Astrocyte (in vitro differentiated cells and primary cell): Measurements from ENCODE around the gene REXO1. TPM values are rescaled to one million over a fixed set of nuclear protein-coding genes. Genes with fewer than 3 reads are reported as not detected.

Source experiments
- DNase-seq: peaks from one replicate; pipeline ENCODE4 v3.0.0-alpha.2; 2010; ENCODE audit warnings: low read depth
- FAIRE-seq: peaks from 2 replicates; lab custom pipeline; 2011; peaks lifted over from hg19 to GRCh38; lab: Jason Lieb, UNC
- H2AFZ ChIP-seq: 2 replicates; pipeline ENCODE4 v1.6.0; 2012; ENCODE audit warnings: low read depth, low read length, inconsistent platforms
- H3K27ac ChIP-seq: 2 replicates; pipeline ENCODE4 v1.5.1; 2011; ENCODE audit warnings: low read depth, low read length, inconsistent platforms
- H3K27me3 ChIP-seq: 2 replicates; pipeline ENCODE4 v1.6.0; 2011; ENCODE audit warnings: low read length, inconsistent platforms; ENCODE audit not compliant: insufficient read depth
- H3K36me3 ChIP-seq: 2 replicates; pipeline ENCODE4 v1.5.1; 2011; ENCODE audit warnings: low read length, inconsistent platforms; ENCODE audit not compliant: insufficient read depth
- H3K4me1 ChIP-seq: 2 replicates; pipeline ENCODE4 v1.5.1; 2011; ENCODE audit warnings: low read length, inconsistent platforms; ENCODE audit not compliant: insufficient read depth
- H3K4me2 ChIP-seq: 2 replicates; pipeline ENCODE4 v1.6.0; 2012; ENCODE audit warnings: low read length, inconsistent platforms
- H3K4me3 ChIP-seq: 2 replicates; pipeline ENCODE4 v1.5.1; 2011; ENCODE audit warnings: low read depth, mild to moderate bottlenecking, low read length, inconsistent platforms; ENCODE audit not compliant: insufficient read depth
- H3K79me2 ChIP-seq: 2 replicates; pipeline ENCODE4 v1.6.0; 2012; ENCODE audit warnings: mild to moderate bottlenecking, low read length, inconsistent platforms; ENCODE audit not compliant: insufficient read depth
- H3K9ac ChIP-seq: 2 replicates; pipeline ENCODE4 v1.6.0; 2012; ENCODE audit warnings: mild to moderate bottlenecking, low read length, inconsistent platforms
- H3K9me3 ChIP-seq: 2 replicates; pipeline ENCODE4 v1.5.1; 2012; ENCODE audit warnings: low read depth, mild to moderate bottlenecking, low read length, inconsistent platforms; ENCODE audit not compliant: insufficient read depth
- H4K20me1 ChIP-seq: 2 replicates; pipeline ENCODE4 v1.6.0; 2012; ENCODE audit warnings: low read length, inconsistent platforms; ENCODE audit not compliant: insufficient read depth
- H3K27ac Mint-ChIP-seq: one replicate; pipeline ENCODE4 v1.8.0; 2021; ENCODE audit warnings: mild to moderate bottlenecking, mixed read lengths; ENCODE audit not compliant: unreplicated experiment
- H3K27me3 Mint-ChIP-seq: one replicate; pipeline ENCODE4 v1.8.0; 2021; ENCODE audit warnings: low read depth, mixed read lengths; ENCODE audit not compliant: unreplicated experiment
- H3K36me3 Mint-ChIP-seq: one replicate; pipeline ENCODE4 v1.8.0; 2021; ENCODE audit warnings: low read depth, mixed read lengths; ENCODE audit not compliant: unreplicated experiment
- H3K4me1 Mint-ChIP-seq: one replicate; pipeline ENCODE4 v1.8.0; 2021; ENCODE audit warnings: low read depth, mixed read lengths; ENCODE audit not compliant: unreplicated experiment
- H3K4me3 Mint-ChIP-seq: one replicate; pipeline ENCODE4 v1.8.0; 2021; ENCODE audit warnings: mild to moderate bottlenecking, moderate library complexity, mixed read lengths; ENCODE audit not compliant: unreplicated experiment
- H3K9me3 Mint-ChIP-seq: one replicate; pipeline ENCODE4 v1.8.0; 2021; ENCODE audit warnings: mild to moderate bottlenecking, mixed read lengths; ENCODE audit not compliant: unreplicated experiment
- EZH2 ChIP-seq: IDR thresholded peaks from 2 replicates; pipeline ENCODE4 v1.6.1; 2012; ENCODE audit warnings: mild to moderate bottlenecking, low read length, inconsistent platforms; ENCODE audit not compliant: insufficient read depth
- total RNA-seq: library from RNA; stranded (reverse); gene quantifications from 2 replicates; pipeline ENCODE4 v1.2.1, GENCODE V29; 2021
- TF ChIP-seq, protein P1 (sequence below): IDR thresholded peaks from 2 replicates; pipeline ENCODE4 v1.5.1; 2011; ENCODE audit warnings: low read depth, mild to moderate bottlenecking, inconsistent platforms, low read length, moderate library complexity; ENCODE audit not compliant: insufficient read depth

REXO1 gene
- total RNA-seq, 1 donor from 2014 or later: 35.5 TPM

DNA sequence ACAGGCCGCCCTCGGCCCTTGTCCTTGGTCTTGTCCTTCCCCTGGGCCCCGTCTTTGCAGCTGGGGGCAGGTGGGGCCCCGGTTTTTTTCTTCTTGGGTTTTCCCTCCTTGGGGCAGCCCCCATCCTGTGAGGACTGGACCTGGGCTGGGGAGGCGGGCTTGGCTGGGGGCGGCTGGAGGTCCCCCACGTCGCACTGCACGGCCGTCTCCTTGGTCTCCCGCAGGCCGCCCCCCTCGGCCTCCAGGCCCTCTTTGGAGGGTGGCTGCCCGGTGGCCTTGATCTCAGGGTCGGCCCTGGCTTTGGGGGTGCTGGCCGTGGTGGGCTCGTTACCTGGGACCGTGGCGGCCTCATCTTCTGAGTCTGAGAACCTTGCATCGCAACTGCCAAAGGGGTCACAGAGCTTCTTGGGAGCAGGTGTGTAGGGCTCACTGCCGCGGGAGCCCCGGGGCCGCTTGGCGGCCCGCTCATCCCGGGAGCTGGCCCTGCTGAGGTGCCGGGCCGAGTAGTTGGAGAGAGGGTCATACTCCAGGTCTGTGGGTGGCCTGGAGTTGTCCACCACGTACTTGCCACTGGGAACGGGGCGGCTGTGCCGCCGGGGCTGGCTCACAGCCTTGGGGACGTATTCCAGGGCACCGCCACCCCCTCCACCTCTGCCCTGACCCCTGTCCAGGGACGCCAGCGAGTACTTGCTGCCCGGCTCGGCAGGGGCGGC lies 20.6 kb downstream of the REXO1 start:
- no peaks in the 10 kb centered on the region for H3K9me3 ChIP-seq
- peaks cover 47% of the 10 kb centered on the region for H4K20me1 ChIP-seq
- no peak overlapping the region for H3K27ac ChIP-seq
- no peak for DNase-seq
- no peak overlapping the region for H3K27ac Mint-ChIP-seq
- peaks cover 4% of the 10 kb centered on the region for H3K4me1 Mint-ChIP-seq
- peaks cover 2% of the 10 kb centered on the region for H3K4me1 ChIP-seq
- H3K9ac ChIP-seq: no peak overlapping the region
- no peak overlapping the region for H3K4me2 ChIP-seq
- no peaks in the 10 kb centered on the region for H3K9me3 Mint-ChIP-seq
- peaks cover 35% of the 10 kb centered on the region for H3K79me2 ChIP-seq
- H2AFZ ChIP-seq: no peak overlapping the region
- peaks cover 3% of the 10 kb centered on the region for H3K36me3 Mint-ChIP-seq
- no peaks in the 10 kb centered on the region for H3K27me3 Mint-ChIP-seq
- FAIRE-seq: no peak
- TF ChIP-seq, protein P1, sequence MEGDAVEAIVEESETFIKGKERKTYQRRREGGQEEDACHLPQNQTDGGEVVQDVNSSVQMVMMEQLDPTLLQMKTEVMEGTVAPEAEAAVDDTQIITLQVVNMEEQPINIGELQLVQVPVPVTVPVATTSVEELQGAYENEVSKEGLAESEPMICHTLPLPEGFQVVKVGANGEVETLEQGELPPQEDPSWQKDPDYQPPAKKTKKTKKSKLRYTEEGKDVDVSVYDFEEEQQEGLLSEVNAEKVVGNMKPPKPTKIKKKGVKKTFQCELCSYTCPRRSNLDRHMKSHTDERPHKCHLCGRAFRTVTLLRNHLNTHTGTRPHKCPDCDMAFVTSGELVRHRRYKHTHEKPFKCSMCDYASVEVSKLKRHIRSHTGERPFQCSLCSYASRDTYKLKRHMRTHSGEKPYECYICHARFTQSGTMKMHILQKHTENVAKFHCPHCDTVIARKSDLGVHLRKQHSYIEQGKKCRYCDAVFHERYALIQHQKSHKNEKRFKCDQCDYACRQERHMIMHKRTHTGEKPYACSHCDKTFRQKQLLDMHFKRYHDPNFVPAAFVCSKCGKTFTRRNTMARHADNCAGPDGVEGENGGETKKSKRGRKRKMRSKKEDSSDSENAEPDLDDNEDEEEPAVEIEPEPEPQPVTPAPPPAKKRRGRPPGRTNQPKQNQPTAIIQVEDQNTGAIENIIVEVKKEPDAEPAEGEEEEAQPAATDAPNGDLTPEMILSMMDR: no peak
- H3K36me3 ChIP-seq: no peaks in the 10 kb centered on the region
- H3K27me3 ChIP-seq: no peaks in the 10 kb centered on the region
- no peak overlapping the region for H3K4me3 Mint-ChIP-seq
- no peak overlapping the region for H3K4me3 ChIP-seq

DNA sequence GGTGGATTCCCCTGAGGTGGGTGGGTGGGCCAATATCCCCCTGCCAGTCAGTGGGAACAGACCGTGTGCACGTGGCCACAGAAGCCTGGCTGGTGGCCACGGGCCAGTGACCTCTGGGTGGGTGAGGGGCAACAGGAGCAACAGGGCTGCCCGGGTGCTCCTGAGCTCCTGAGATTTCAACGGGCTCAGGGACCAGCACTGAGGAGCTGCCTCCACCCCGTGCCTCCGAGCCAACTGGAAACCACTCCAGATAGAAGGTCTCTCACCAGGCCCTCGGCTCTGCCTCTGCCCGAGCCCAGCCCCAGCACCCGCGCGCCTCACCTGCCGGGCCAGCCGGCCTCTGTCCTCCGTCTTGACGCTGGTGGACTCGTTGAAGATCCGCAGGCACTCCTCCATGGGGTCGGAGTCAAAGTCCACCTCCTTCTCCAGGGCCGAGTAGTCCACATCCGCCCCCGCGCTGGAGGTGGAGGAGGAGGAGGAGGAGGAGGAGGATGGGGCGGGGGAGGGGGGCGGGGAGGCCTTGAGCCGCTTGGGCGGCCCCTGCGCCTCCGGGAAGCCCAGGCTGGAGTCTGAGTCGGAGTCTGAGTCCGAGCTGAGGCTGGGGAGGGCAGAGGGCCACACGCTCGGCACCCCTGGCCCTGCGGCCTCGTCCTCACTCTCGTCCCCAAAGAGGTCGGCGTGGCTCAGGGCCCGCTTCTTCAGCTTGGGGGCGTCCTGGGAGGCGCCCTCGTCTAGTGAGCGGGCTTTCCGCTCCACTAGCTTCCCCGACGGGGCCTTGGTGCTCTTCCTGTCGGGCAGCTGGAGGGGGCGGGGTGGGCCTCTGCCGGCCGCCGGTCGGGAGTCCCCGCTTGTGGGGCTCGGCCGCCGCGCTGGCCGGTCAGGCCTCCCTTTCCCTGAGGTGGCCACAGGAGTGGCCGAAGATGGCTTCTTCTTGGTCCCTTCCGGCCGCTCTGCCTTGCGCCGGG lies 21.4 kb downstream of the REXO1 start:
- no peaks in the 10 kb centered on the region for H3K9me3 Mint-ChIP-seq
- no peak overlapping the region for H3K4me3 ChIP-seq

More for the DNA sequence above, 21.4 kb downstream of the REXO1 start:
- Mint-ChIP-seq H3K36me3 (peaks cover 3% of the 10 kb centered on the region), H3K4me3 (no peak overlapping the region), H3K27ac (no peak overlapping the region), H3K4me1 (peaks cover 4% of the 10 kb centered on the region), H3K27me3 (no peaks in the 10 kb centered on the region)
- H3K79me2 ChIP-seq: peaks cover 29% of the 10 kb centered on the region
- H2AFZ ChIP-seq: no peak overlapping the region
- FAIRE-seq: no peak
- H3K4me1 ChIP-seq: peaks cover 2% of the 10 kb centered on the region
- no peaks in the 10 kb centered on the region for H3K27me3 ChIP-seq
- no peaks in the 10 kb centered on the region for H3K36me3 ChIP-seq
- H3K9ac ChIP-seq: no peak overlapping the region
- DNase-seq: no peak
- no peak overlapping the region for H3K27ac ChIP-seq
- no peak overlapping the region for H3K4me2 ChIP-seq
- TF ChIP-seq, protein P1: no peak
- no peak for TF ChIP-seq EZH2
- H3K9me3 ChIP-seq: no peaks in the 10 kb centered on the region
- peaks cover 40% of the 10 kb centered on the region for H4K20me1 ChIP-seq
